HuH-7 (cell line): Measurements from ENCODE around the gene TSPAN8.
"Not testable (repeated sequence)": the region's sequence is repeated elsewhere in the genome, so short reads cannot be mapped to it uniquely, and the experiment has no call there.

Source experiments
- DNase-seq: peaks from one replicate; pipeline ENCODE4 v3.0.0; 2011; ENCODE audit warnings: low spot score

TSPAN8 gene

GRCh38 chr12:71125949-71126348, 31.9 kb downstream of the TSPAN8 start:
- no peak for DNase-seq

GRCh38 chr12:71125515-71125914, 32.3 kb downstream of the TSPAN8 start:
- DNase-seq: no peak

GRCh38 chr12:71124835-71125460, 32.9 kb downstream of the TSPAN8 start:
- DNase-seq: no peak

GRCh38 chr12:71113148-71113547, 44.7 kb downstream of the TSPAN8 start:
- DNase-seq: not testable (repeated sequence)

GRCh38 chr12:71109834-71110233, 48.0 kb downstream of the TSPAN8 start:
- DNase-seq: no peak

- no peak for DNase-seq
Measured at GRCh38 chr12:71108355-71108754, 49.4 kb downstream of the TSPAN8 start.

GRCh38 chr12:71107936-71108335, 49.9 kb downstream of the TSPAN8 start:
- no peak for DNase-seq

GRCh38 chr12:71105956-71106355, 51.8 kb downstream of the TSPAN8 start:
- DNase-seq: no peak

GRCh38 chr12:71092290-71092689, 65.5 kb downstream of the TSPAN8 start:
- DNase-seq: no peak

GRCh38 chr12:71090971-71091370, 66.8 kb downstream of the TSPAN8 start:
- no peak for DNase-seq

GRCh38 chr12:71085575-71085974, 72.2 kb downstream of the TSPAN8 start:
- DNase-seq: no peak

- no peak for DNase-seq
Measured at GRCh38 chr12:71075743-71076142, 82.1 kb downstream of the TSPAN8 start.
